ENCODE measurements around the gene STX5.
A peak's percentile ranks its signal among the peaks of the same experiment; 100 is the strongest.

The STX5 gene

GRCh38 chr11:62806611-62807121, 25.2 kb downstream of the STX5 start:
- no peak for TF ChIP-seq CTCF (conservative IDR thresholded peaks at IDR 0.05; ENCODE audit: low read depth, low read length)
- DNase-seq (ENCODE audit: low read depth) = no peak
- no peak overlapping the region for H3K4me3 ChIP-seq (ENCODE audit: low read length)

GRCh38 chr11:62805961-62806441, 25.9 kb downstream of the STX5 start:
- no peak for TF ChIP-seq CTCF (conservative IDR thresholded peaks at IDR 0.05; ENCODE audit: low read depth, low read length)
- DNase-seq (ENCODE audit: low read depth) = no peak
- H3K4me3 ChIP-seq (ENCODE audit: low read length) = peak overlapping the region; percentile 94

- H3K4me3 ChIP-seq (ENCODE audit: low read length) = peak within 1 kb of the TSS; percentile 94
- peak; percentile 11 for TF ChIP-seq CTCF (conservative IDR thresholded peaks at IDR 0.05; ENCODE audit: low read depth, low read length)
- DNase-seq (ENCODE audit: low read depth) = peak; percentile 67
These were observed 26.6 kb downstream of the STX5 start, which contains the start of gene NXF1 for GRCh38 chr11:62805076-62805892. Gene NXF1 (minus strand): TSS chr11:62805440. CDS start chr11:62805356, 84 bp downstream.

- no peak for TF ChIP-seq CTCF (conservative IDR thresholded peaks at IDR 0.05; ENCODE audit: low read depth, low read length)
These were observed 27.4 kb downstream of the STX5 start for GRCh38 chr11:62804310-62805075.

GRCh38 chr11:62801071-62801470, 30.8 kb downstream of the STX5 start:
- H3K4me3 ChIP-seq (ENCODE audit: low read length) = no peak overlapping the region
- no peak for TF ChIP-seq CTCF (conservative IDR thresholded peaks at IDR 0.05; ENCODE audit: low read depth, low read length)
- no peak for DNase-seq (ENCODE audit: low read depth)

More at GRCh38 chr11:62804310-62805075, 27.4 kb downstream of the STX5 start:
- DNase-seq (ENCODE audit: low read depth) = peak; percentile 12
- H3K4me3 ChIP-seq (ENCODE audit: low read length) = peak overlapping the region; percentile 94

GRCh38 chr11:62799486-62799885, 32.4 kb downstream of the STX5 start:
- TF ChIP-seq CTCF (conservative IDR thresholded peaks at IDR 0.05; ENCODE audit: low read depth, low read length) = no peak
- no peak for DNase-seq (ENCODE audit: low read depth)
- no peak overlapping the region for H3K4me3 ChIP-seq (ENCODE audit: low read length)
